ENCODE results near the gene DIDO1. TPM values are rescaled to one million over a fixed set of nuclear protein-coding genes. Genes with fewer than 3 reads are reported as not detected.

DIDO1 gene
- total and polyA plus RNA-seq, 9 of the 15 experiments (the other 6 are each of a cell fraction or from before 2014, with no cell fraction given), result 4.4 to 46.8 (median 31.2) TPM

- WGBS (ENCODE audit: insufficient coverage, low coverage, missing lambda C conversion rate), result 0% methylated on average over 4 of the region's 4 CpGs
- peak overlapping the region; percentile 97 for H3K4me2 ChIP-seq (ENCODE audit: insufficient read depth, low read length)
- peaks cover 77% of the 10 kb centered on the region for H4K20me1 ChIP-seq (replicated peaks; ENCODE audit: control insufficient read depth, insufficient read depth, low read length)
- H3K9me3 ChIP-seq (replicated peaks; ENCODE audit: control insufficient read depth, insufficient read depth, low read depth, low read length), result no peaks in the 10 kb centered on the region
- no peak for DNase-seq (ENCODE audit: extremely low read depth in 1 of 4, low spot score in 3 of 4)
- H3K9ac ChIP-seq (ENCODE audit: insufficient read depth in 1 of 2, low read depth in 2 of 2, low read length in 2 of 2), result peak overlapping the region; percentile 90 to 95
- peaks cover 41 to 52% of the 10 kb centered on the region in 2 experiments; a peak in 4 of 5 replicates for H3K4me1 ChIP-seq (replicated peaks in 1 of 2; ENCODE audit: control insufficient read depth in 2 of 2, insufficient read depth in 2 of 2, low read length in 2 of 2)
- no TSS peak for BruUV-seq (replicated peaks)
- TF ChIP-seq MBD2 (IDR thresholded peaks at IDR 0.05; ENCODE audit: borderline replicate concordance, low read depth), result no peak
- TF ChIP-seq RBBP5 (IDR thresholded peaks at IDR 0.05; ENCODE audit: borderline replicate concordance, insufficient read depth, low read length, poor library complexity, severe bottlenecking), result peak; percentile 19
- H3K79me2 ChIP-seq (ENCODE audit: control insufficient read depth, insufficient read depth, low read length), result peaks cover 99% of the 10 kb centered on the region
- peaks cover 7% of the 10 kb centered on the region for H3K9me1 ChIP-seq (ENCODE audit: control insufficient read depth, insufficient read depth, low read length)
- peak overlapping the region; percentile 88 for H3K27ac ChIP-seq (ENCODE audit: extremely low read depth, low read depth, low read length)
- intact Hi-C loops (cut with micrococcal nuclease) (no loop called here), in situ Hi-C loops (cut with MboI) (no loop called here)
- peak overlapping the region; percentile 70 for H3K4me3 ChIP-seq
- H3K36me3 ChIP-seq (ENCODE audit: control insufficient read depth, insufficient read depth, low read length), result peaks cover 32% of the 10 kb centered on the region; the same call in 2 of the 3 replicates
- ATAC-seq, result peak; percentile 1; the same call in 2 of the 3 replicates
- POLR2A ChIA-PET, result interaction anchor here (0.7 to 5.1 kb wide), 5 partner anchors 11 to 319 kb away, joined by 3 to 64 read pairs (median 4); partner anchors contain the start of gene GID8
- FAIRE-seq, result no peak
- CTCF ChIA-PET (ENCODE audit: low intra/inter-chr PET ratio), result no interaction called here
- H3K27me3 ChIP-seq (ENCODE audit: control insufficient read depth in 2 of 2, insufficient read depth in 2 of 2, low read length in 2 of 2), result no peaks in the 10 kb centered on the region
- H2AFZ ChIP-seq (ENCODE audit: low read depth, low read length), result 0 out of 2 replicates have a peak overlapping the region, but pooled peaks have one; percentile 49
Measured at GRCh38 chr20:62925076-62925419, 1.3 kb downstream of the DIDO1 start.

GRCh38 chr20:62924442-62925075, 1.7 kb downstream of the DIDO1 start:
- intact Hi-C loops (cut with micrococcal nuclease), result no loop called here
- WGBS (ENCODE audit: insufficient coverage, low coverage, missing lambda C conversion rate), result 19% methylated on average over 12 of the region's 12 CpGs
- ChIA-PET CTCF (ENCODE audit: low intra/inter-chr PET ratio) (no interaction called here), POLR2A (interaction anchor here (0.7 to 5.1 kb wide), 5 partner anchors 11 to 653 kb away, joined by 3 to 64 read pairs (median 4); partner anchors contain the start of gene GID8)
- no TSS peak for BruUV-seq (replicated peaks)
- in situ Hi-C loops (cut with MboI), result no loop called here
- peak in 1 of 4 experiments; percentile 43 for DNase-seq (ENCODE audit: extremely low read depth in 1 of 4, low spot score in 3 of 4)
- Histone ChIP-seq H3K27ac (ENCODE audit: extremely low read depth, low read depth, low read length) (peak overlapping the region; percentile 88), H3K9me1 (ENCODE audit: control insufficient read depth, insufficient read depth, low read length) (peaks cover 7% of the 10 kb centered on the region), H3K9ac (ENCODE audit: insufficient read depth in 1 of 2, low read depth in 2 of 2, low read length in 2 of 2) (peak overlapping the region; percentile 84 to 90; a peak in 3 of 4 replicates), H3K9me3 (replicated peaks; ENCODE audit: control insufficient read depth, insufficient read depth, low read depth, low read length) (no peaks in the 10 kb centered on the region), H4K20me1 (replicated peaks; ENCODE audit: control insufficient read depth, insufficient read depth, low read length) (peaks cover 77% of the 10 kb centered on the region), H3K79me2 (ENCODE audit: control insufficient read depth, insufficient read depth, low read length) (peaks cover 99% of the 10 kb centered on the region), H3K4me3 (peak overlapping the region; percentile 70), H3K4me2 (ENCODE audit: insufficient read depth, low read length) (peak overlapping the region; percentile 97), H3K36me3 (ENCODE audit: control insufficient read depth, insufficient read depth, low read length) (peaks cover 32% of the 10 kb centered on the region; the same call in 2 of the 3 replicates), H2AFZ (ENCODE audit: low read depth, low read length) (no peak overlapping the region), H3K4me1 (replicated peaks in 1 of 2; ENCODE audit: control insufficient read depth in 2 of 2, insufficient read depth in 2 of 2, low read length in 2 of 2) (peaks cover 41 to 50% of the 10 kb centered on the region in 2 experiments; a peak in 4 of 5 replicates), H3K27me3 (ENCODE audit: control insufficient read depth in 2 of 2, insufficient read depth in 2 of 2, low read length in 2 of 2) (no peaks in the 10 kb centered on the region)
- ATAC-seq, result peak; percentile 31
- peak; percentile 19 for FAIRE-seq
- TF ChIP-seq MTA2 (IDR thresholded peaks at IDR 0.05; ENCODE audit: low read depth) (no peak), FOXA3 (CRISPR knock-in tag; conservative IDR thresholded peaks at IDR 0.05 in 1 of 2, IDR thresholded peaks at IDR 0.05 in 1 of 2) (0 out of 4 replicates have a peak, but pooled peaks of 1 of the 2 experiments have one; percentile 55), THRA (IDR thresholded peaks at IDR 0.05) (no peak), SIN3B (IDR thresholded peaks at IDR 0.05; ENCODE audit: low read depth) (no peak), ZNF551 (CRISPR knock-in tag; IDR thresholded peaks at IDR 0.05) (no peak), FIP1L1 (IDR thresholded peaks at IDR 0.05; ENCODE audit: low read depth, low read length, poor library complexity, severe bottlenecking) (no peak), GTF2E2 (tag; IDR thresholded peaks at IDR 0.05) (no peak), CSDE1 (IDR thresholded peaks at IDR 0.05) (no peak), HNRNPL (IDR thresholded peaks at IDR 0.05; ENCODE audit: low read depth, low read length) (no peak)
- TF ChIP-seq, protein P1, sequence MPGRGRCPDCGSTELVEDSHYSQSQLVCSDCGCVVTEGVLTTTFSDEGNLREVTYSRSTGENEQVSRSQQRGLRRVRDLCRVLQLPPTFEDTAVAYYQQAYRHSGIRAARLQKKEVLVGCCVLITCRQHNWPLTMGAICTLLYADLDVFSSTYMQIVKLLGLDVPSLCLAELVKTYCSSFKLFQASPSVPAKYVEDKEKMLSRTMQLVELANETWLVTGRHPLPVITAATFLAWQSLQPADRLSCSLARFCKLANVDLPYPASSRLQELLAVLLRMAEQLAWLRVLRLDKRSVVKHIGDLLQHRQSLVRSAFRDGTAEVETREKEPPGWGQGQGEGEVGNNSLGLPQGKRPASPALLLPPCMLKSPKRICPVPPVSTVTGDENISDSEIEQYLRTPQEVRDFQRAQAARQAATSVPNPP (IDR thresholded peaks at IDR 0.05; ENCODE audit: borderline replicate concordance, insufficient read depth, insufficient read length), result no peak

All from K562 (cell line).